DND-41 (cell line): ENCODE data around the gene POU3F4.

ENCODE experiments used
- CTCF ChIP-seq: IDR thresholded peaks from 2 replicates; pipeline ENCODE4 v1.5.1; 2012; ENCODE audit warnings: borderline replicate concordance, low read length, moderate library complexity, mild to moderate bottlenecking; ENCODE audit not compliant: poor library complexity, severe bottlenecking; ENCODE audit errors: extremely low read depth
- EZH2 ChIP-seq: IDR thresholded peaks from 3 replicates; pipeline ENCODE4 v1.6.1; 2012; ENCODE audit warnings: borderline replicate concordance, low read depth, mild to moderate bottlenecking, moderate library complexity, low read length, inconsistent platforms; ENCODE audit not compliant: severe bottlenecking

GRCh38 chrX:83535417-83536196 lies 27.5 kb downstream of the POU3F4 start:
- TF ChIP-seq CTCF (no peak), EZH2 (no peak)
